Keratinocyte (primary cell): ENCODE measurements around the gene SULT4A1. TPM values are rescaled to one million over a fixed set of nuclear protein-coding genes. Genes with fewer than 3 reads are reported as not detected.

Experiments
- DNase-seq: peaks from one replicate; pipeline ENCODE4 v3.0.0-alpha.2; 2011; ENCODE audit warnings: low read depth, missing footprints, low spot score
- FAIRE-seq: peaks from 2 replicates; lab custom pipeline; 2011; peaks lifted over from hg19 to GRCh38; lab: Jason Lieb, UNC
- H2AFZ ChIP-seq: 2 replicates; pipeline ENCODE4 v1.6.0; 2012; ENCODE audit warnings: low read length, control low read depth, inconsistent platforms; ENCODE audit not compliant: control insufficient read depth
- H3K27ac ChIP-seq: 2 replicates; pipeline ENCODE4 v1.5.1; 2011; ENCODE audit warnings: low read length; ENCODE audit not compliant: control insufficient read depth, insufficient read depth
- H3K27me3 ChIP-seq: 3 replicates; pipeline ENCODE4 v1.6.0; 2011; ENCODE audit warnings: low read length; ENCODE audit not compliant: control insufficient read depth, insufficient read depth; ENCODE audit errors: extremely low read depth
- H3K36me3 ChIP-seq, 2 experiments: 2 replicates in 1 of 2; 3 replicates in 1 of 2; pipeline ENCODE4 v1.5.1; 2011; ENCODE audit warnings: low read length in 2 of 2, mild to moderate bottlenecking in 1 of 2; ENCODE audit not compliant: control insufficient read depth in 2 of 2, insufficient read depth in 2 of 2; ENCODE audit errors: extremely low read depth in 1 of 2
- H3K4me1 ChIP-seq: 3 replicates; pipeline ENCODE4 v1.5.1; 2011; ENCODE audit warnings: low read length; ENCODE audit not compliant: control insufficient read depth, insufficient read depth; ENCODE audit errors: extremely low read depth
- H3K4me2 ChIP-seq: 3 replicates; pipeline ENCODE4 v1.6.0; 2011; ENCODE audit warnings: low read depth, low read length; ENCODE audit not compliant: control insufficient read depth, insufficient read depth; ENCODE audit errors: extremely low read depth
- H3K4me3 ChIP-seq, 3 experiments: fragments of 200-600 bp in 1 of 3; sonication (generic) in 1 of 3; 2 replicates in 2 of 3; 3 replicates in 1 of 3; pipeline ENCODE4 v1.5.1; 2011 to 2016; ENCODE audit warnings: low read length in 3 of 3, mild to moderate bottlenecking in 3 of 3, control low read depth in 2 of 3, inconsistent platforms in 1 of 3, low read depth in 1 of 3, mixed read lengths in 1 of 3, mixed run types in 1 of 3, moderate library complexity in 1 of 3; ENCODE audit not compliant: control insufficient read depth in 2 of 3, insufficient read depth in 2 of 3; ENCODE audit errors: extremely low read depth in 1 of 3
- H3K79me2 ChIP-seq: 2 replicates; pipeline ENCODE4 v1.6.0; 2012; ENCODE audit warnings: low read length; ENCODE audit not compliant: control insufficient read depth, insufficient read depth
- H3K9ac ChIP-seq: 3 replicates; pipeline ENCODE4 v1.6.0; 2011; ENCODE audit warnings: low read length; ENCODE audit not compliant: control insufficient read depth, insufficient read depth; ENCODE audit errors: extremely low read depth
- H3K9me1 ChIP-seq: 3 replicates; pipeline ENCODE4 v1.6.0; 2011; ENCODE audit warnings: low read length; ENCODE audit not compliant: control insufficient read depth, insufficient read depth; ENCODE audit errors: extremely low read depth
- H3K9me3 ChIP-seq: 2 replicates; pipeline ENCODE4 v1.5.1; 2012; ENCODE audit warnings: low read depth, low read length; ENCODE audit not compliant: control insufficient read depth
- H4K20me1 ChIP-seq: 3 replicates; pipeline ENCODE4 v1.6.0; 2011; ENCODE audit warnings: low read length; ENCODE audit not compliant: control insufficient read depth, insufficient read depth; ENCODE audit errors: extremely low read depth
- CTCF ChIP-seq, 3 experiments: IDR thresholded peaks in 1 of 3; conservative IDR thresholded peaks in 1 of 3; optimal IDR thresholded peaks in 1 of 3; 2 replicates in 2 of 3; 3 replicates in 1 of 3; pipeline versions ENCODE3 to v1.5.1; 2011; ENCODE audit warnings: low read length in 3 of 3, mild to moderate bottlenecking in 3 of 3, moderate library complexity in 2 of 3, control low read depth in 1 of 3, inconsistent platforms in 1 of 3; ENCODE audit not compliant: insufficient read depth in 2 of 3; ENCODE audit errors: extremely low read depth in 1 of 3
- EZH2 ChIP-seq: IDR thresholded peaks from one replicate; pipeline ENCODE4 v1.6.1; 2012; ENCODE audit warnings: inconsistent platforms, mild to moderate bottlenecking, low read length, moderate library complexity
- dilution Hi-C: fragments of 300-500 bp; cut with MboI; formaldehyde crosslinking; loops from one replicate; pipeline ENCODE4 v1.7.0; 2020; ENCODE audit warnings: low sequenced_read_pairs; ENCODE audit not compliant: extremely low pct_ligation_motif_present
- polyA plus RNA-seq, 5 experiments: library from polyadenylated mRNA; depleted of rRNA in 3 of 5; stranded (reverse) in 3 of 5; stranded (forward) in 1 of 5; unstranded in 1 of 5; fragments of >200 nt; gene quantifications; 1 replicate in 1 of 5; 2 replicates in 3 of 5; 3 replicates in 1 of 5; pipeline versions ENCODE4 v1.2.1 to v1.2.3, GENCODE V29; 2011 to 2012; ENCODE audit warnings: missing spikeins in 2 of 5, low read depth in 1 of 5, low replicate concordance in 1 of 5

The SULT4A1 gene
- polyA plus RNA-seq, 1 donor (not counting 4 experiments of a cell fraction or from before 2014, with no cell fraction given), result 0.26 TPM

GRCh38 chr22:43889201-43889859 lies 27.0 kb upstream of the SULT4A1 start:
- H3K9me3 ChIP-seq, result no peaks in the 10 kb centered on the region
- no peak overlapping the region for H3K9ac ChIP-seq
- H3K4me1 ChIP-seq, result peaks cover 5% of the 10 kb centered on the region
- no peaks in the 10 kb centered on the region for H3K79me2 ChIP-seq
- H2AFZ ChIP-seq, result no peak overlapping the region
- dilution Hi-C loops, result no loop called here
- TF ChIP-seq CTCF (optimal IDR thresholded peaks at IDR 0.05 in 1 of 3, IDR thresholded peaks at IDR 0.05 in 1 of 3, conservative IDR thresholded peaks at IDR 0.05 in 1 of 3; ENCODE audit: extremely low read depth in 1 of 3, insufficient read depth in 2 of 3, low read length in 3 of 3), result no peak
- TF ChIP-seq EZH2, result no peak
- no peak overlapping the region for H3K4me3 ChIP-seq
- peaks cover 48% of the 10 kb centered on the region for H3K27me3 ChIP-seq
- FAIRE-seq (no peak), DNase-seq (no peak)
- no peaks in the 10 kb centered on the region for H4K20me1 ChIP-seq
- no peaks in the 10 kb centered on the region for H3K9me1 ChIP-seq
- H3K4me2 ChIP-seq, result no peak overlapping the region
- H3K27ac ChIP-seq, result no peak overlapping the region
- no peaks in the 10 kb centered on the region for H3K36me3 ChIP-seq

GRCh38 chr22:43888740-43889139 lies 26.4 kb upstream of the SULT4A1 start:
- no peaks in the 10 kb centered on the region for H3K36me3 ChIP-seq

More at GRCh38 chr22:43888740-43889139, 26.4 kb upstream of the SULT4A1 start:
- H3K4me2 ChIP-seq, result no peak overlapping the region
- no peak overlapping the region for H3K27ac ChIP-seq
- H3K9me1 ChIP-seq, result no peaks in the 10 kb centered on the region
- no peak overlapping the region for H3K9ac ChIP-seq
- no peak overlapping the region for H2AFZ ChIP-seq
- no peaks in the 10 kb centered on the region for H3K9me3 ChIP-seq
- TF ChIP-seq CTCF (optimal IDR thresholded peaks at IDR 0.05 in 1 of 3, IDR thresholded peaks at IDR 0.05 in 1 of 3, conservative IDR thresholded peaks at IDR 0.05 in 1 of 3; ENCODE audit: extremely low read depth in 1 of 3, insufficient read depth in 2 of 3, low read length in 3 of 3), result no peak
- TF ChIP-seq EZH2, result no peak
- no peaks in the 10 kb centered on the region for H3K79me2 ChIP-seq
- H3K4me1 ChIP-seq, result peaks cover 5% of the 10 kb centered on the region
- H4K20me1 ChIP-seq, result no peaks in the 10 kb centered on the region
- no peak overlapping the region for H3K4me3 ChIP-seq
- peaks cover 47% of the 10 kb centered on the region for H3K27me3 ChIP-seq
- dilution Hi-C loops, result no loop called here
- no peak for DNase-seq
- FAIRE-seq, result no peak
